Colon (tissue), 2 donors: Measurements from ENCODE around the gene STK17A.
"Not testable (repeated sequence)": the region's sequence is repeated elsewhere in the genome, so short reads cannot be mapped to it uniquely, and the experiment has no call there.

Source experiments
- FAIRE-seq: peaks from 2 replicates; lab custom pipeline; 2012; peaks lifted over from hg19 to GRCh38; lab: Jason Lieb, UNC
- donor health status: control.
- donor health status: control.

The STK17A gene

DNA sequence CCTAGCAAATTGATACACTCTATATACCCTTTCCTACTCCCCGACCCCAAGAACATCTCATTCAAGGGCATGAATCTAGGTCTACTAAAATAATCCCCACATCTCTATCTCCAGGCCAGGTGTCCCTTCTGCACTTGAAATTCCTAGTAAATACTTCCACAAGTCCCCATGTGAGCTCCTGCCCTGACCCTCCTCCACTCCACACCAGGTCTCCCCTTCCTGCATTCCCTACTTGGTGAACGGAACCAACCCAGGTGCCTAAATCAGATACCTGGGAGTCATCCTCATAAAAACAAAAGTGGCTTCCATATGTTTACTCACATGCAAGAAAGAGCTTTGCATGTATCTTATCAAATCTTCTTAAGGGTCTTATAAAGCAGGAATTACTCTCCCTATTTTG lies 77.2 kb downstream of the STK17A start:
- no peak for FAIRE-seq

DNA sequence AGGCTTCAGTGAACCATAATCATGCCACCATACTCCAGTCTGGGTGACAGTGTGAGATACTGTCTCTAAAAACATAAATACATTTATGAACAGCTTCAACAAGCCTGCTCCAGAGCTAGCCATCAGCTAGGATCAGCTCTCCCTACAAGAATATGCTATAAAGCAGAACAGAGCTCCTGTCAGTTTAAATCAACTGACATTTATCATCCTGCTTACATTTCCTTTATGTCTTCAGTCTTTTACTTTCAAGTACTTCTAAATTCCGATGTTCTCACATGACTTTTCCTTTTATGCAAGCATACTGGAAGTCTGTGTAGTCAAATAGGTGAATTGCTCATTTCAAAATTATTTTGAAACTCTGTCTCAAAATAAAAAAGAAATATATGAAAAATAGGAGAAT lies 81.8 kb downstream of the STK17A start:
- FAIRE-seq = no peak

GRCh38 chr7:43666938-43667337 lies 84.0 kb downstream of the STK17A start:
- FAIRE-seq = no peak

GRCh38 chr7:43668035-43668434 lies 85.1 kb downstream of the STK17A start:
- no peak for FAIRE-seq

GRCh38 chr7:43669286-43670081 lies 86.6 kb downstream of the STK17A start:
- FAIRE-seq = no peak

DNA sequence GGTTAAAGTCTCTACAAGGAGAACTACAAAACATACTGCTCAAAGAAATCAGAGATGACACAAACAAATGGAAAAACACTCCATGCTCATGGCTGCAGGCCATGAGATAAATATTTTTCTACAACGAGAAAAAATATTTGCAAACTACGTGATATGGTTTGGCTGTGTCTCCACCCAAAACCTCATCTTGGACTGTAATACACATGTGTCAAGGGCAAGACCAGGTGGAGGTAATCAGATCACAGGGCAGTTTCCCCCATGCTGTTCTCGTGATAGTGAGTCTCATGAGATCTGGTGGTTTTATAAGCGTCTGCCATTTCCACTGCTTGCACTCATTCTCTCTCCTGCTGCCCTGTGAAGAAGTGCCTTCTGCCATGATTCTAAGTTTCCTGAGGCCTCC lies 88.6 kb downstream of the STK17A start:
- no peak for FAIRE-seq

DNA sequence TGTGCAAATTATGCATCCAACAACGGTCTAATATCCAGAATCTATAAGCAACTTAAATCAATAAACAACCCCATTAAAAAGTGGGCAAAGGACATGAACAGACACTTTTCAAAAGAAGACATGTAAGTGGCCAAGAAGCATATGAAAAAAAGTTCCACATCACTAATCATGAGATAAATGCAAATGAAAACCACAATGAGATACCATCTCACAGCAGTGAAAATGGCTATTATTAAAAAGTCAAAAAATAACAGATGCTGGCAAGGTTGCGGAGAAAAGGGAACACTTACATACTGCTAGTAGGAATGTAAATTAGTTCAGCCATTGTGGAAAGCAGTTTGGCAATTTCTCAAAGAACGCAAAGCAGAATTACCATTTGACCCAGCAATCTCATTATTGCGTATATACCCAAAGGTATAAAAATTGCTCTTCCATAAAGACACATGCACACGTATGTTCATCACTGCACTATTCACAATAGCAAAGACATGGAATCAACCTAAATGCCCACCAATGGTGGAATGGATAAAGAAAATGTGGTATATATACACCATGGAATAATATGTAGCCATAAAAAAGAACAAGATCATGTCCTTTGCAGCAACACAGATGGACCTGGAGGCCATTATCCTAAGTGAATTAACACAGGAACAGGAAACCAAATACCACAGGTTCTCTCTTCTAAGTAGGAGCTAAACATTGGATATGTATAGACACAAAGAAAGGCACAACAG lies 90.5 kb downstream of the STK17A start:
- not testable (repeated sequence) for FAIRE-seq

DNA sequence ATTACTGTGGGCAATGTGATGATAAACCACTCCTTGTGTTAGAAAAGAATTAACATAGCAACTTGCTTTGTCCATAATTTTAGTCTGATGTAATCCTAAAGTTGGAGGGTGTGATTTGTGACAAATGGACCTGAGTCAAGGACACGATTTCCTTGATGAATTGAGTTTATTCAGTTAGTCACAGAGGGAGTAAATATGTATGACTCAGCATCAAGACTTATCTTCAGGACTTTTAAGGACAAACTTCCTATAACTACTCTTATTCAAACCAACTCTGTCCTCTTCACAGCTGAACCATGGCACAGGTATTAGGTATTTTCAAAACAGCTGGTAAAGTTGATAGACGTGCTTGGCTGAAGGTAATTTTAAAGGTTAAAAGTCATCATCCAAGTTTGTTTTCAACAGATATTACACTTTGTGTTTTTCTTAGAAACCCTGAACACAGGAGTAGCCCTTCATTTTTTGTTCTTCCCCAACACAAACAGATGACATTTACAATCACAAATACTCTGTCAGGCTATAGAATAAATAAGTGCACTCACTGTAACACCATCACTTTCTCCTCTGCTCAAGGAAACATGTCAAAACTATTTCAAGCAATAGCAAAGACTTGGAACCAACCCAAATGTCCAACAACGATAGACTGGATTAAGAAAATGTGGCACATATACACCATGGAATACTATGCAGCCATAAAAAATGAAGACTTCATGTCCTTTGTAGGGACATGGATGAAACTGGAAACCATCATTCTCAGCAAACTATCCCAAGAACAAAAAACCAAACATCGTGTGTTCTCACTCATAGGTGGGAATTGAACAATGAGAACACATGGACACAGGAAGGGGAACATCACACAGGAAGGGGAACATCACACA lies 91.9 kb downstream of the STK17A start:
- FAIRE-seq = peak; percentile 71
